Stimulated activated CD4-positive, alpha-beta T cell treated with anti-CD3 and anti-CD28 coated beads, Interleukin-2, amount 100 ng/mL, for 24 hours (primary cell): ENCODE data around the gene LRCH4.
"Not testable (repeated sequence)": the region's sequence is repeated elsewhere in the genome, so short reads cannot be mapped to it uniquely, and the experiment has no call there.

Experiments
- DNase-seq, 2 donors: peaks; one replicate each; pipeline ENCODE4 v3.0.0-alpha.2; 2020

Gene LRCH4

GRCh38 chr7:100567031-100567730, 18.7 kb downstream of the LRCH4 start:
- no peak for DNase-seq

GRCh38 chr7:100566018-100566531, 19.9 kb downstream of the LRCH4 start:
- no peak for DNase-seq

GRCh38 chr7:100565133-100565571, 20.8 kb downstream of the LRCH4 start:
- DNase-seq, result no peak

- DNase-seq, result not testable (repeated sequence)
Measured at GRCh38 chr7:100564405-100564804, 21.5 kb downstream of the LRCH4 start.

- DNase-seq, result peak; percentile 89 to 91
Measured at GRCh38 chr7:100563809-100564400, 22.0 kb downstream of the LRCH4 start.

- no peak for DNase-seq
Measured at GRCh38 chr7:100563100-100563564, 22.8 kb downstream of the LRCH4 start.

GRCh38 chr7:100562195-100563099, 23.5 kb downstream of the LRCH4 start:
- DNase-seq, result no peak

- DNase-seq, result no peak
Measured at GRCh38 chr7:100561491-100562194, 24.3 kb downstream of the LRCH4 start.

- DNase-seq, result no peak
Measured at GRCh38 chr7:100559127-100559526, 26.8 kb downstream of the LRCH4 start.

GRCh38 chr7:100556541-100556940, 29.4 kb downstream of the LRCH4 start:
- DNase-seq, result no peak

- DNase-seq, result no peak
Measured at GRCh38 chr7:100555701-100556100, 30.2 kb downstream of the LRCH4 start.

GRCh38 chr7:100553032-100553431, 32.9 kb downstream of the LRCH4 start:
- DNase-seq, result no peak

GRCh38 chr7:100552532-100552931, 33.4 kb downstream of the LRCH4 start:
- DNase-seq, result no peak

- not testable (repeated sequence) for DNase-seq
Measured at GRCh38 chr7:100548446-100548845, 37.5 kb downstream of the LRCH4 start.

GRCh38 chr7:100547872-100548271, 38.1 kb downstream of the LRCH4 start:
- DNase-seq, result no peak

GRCh38 chr7:100546926-100547800, 38.8 kb downstream of the LRCH4 start:
- no peak for DNase-seq

GRCh38 chr7:100546129-100546925, 39.6 kb downstream of the LRCH4 start:
- no peak for DNase-seq

- peak; percentile 65 to 70 for DNase-seq
Measured at GRCh38 chr7:100545360-100546128, 40.4 kb downstream of the LRCH4 start.

- DNase-seq, result no peak
Measured at GRCh38 chr7:100544967-100545359, 41.0 kb downstream of the LRCH4 start.

- DNase-seq, result no peak
Measured at GRCh38 chr7:100544386-100544785, 41.5 kb downstream of the LRCH4 start.
